ENCODE results near the gene PLOD2. TPM values are rescaled to one million over a fixed set of nuclear protein-coding genes. Genes with fewer than 3 reads are reported as not detected.

The PLOD2 gene
- total RNA-seq, 1 experiment from 2014 or later: 24.2 TPM

- no peak overlapping the region for H3K4me3 ChIP-seq (ENCODE audit: insufficient read depth, low read depth, low read length)
- no peaks in the 10 kb centered on the region for H3K36me3 ChIP-seq (replicated peaks; ENCODE audit: control insufficient read depth, insufficient read depth, low read length)
- DNase-seq: no peak
- no peaks in the 10 kb centered on the region for H3K27me3 ChIP-seq (ENCODE audit: control insufficient read depth, insufficient read depth, low read length)
Observed at GRCh38 chr3:146111337-146111736, 49.6 kb downstream of the PLOD2 start.

- Histone ChIP-seq H3K36me3 (replicated peaks; ENCODE audit: control insufficient read depth, insufficient read depth, low read length) (no peaks in the 10 kb centered on the region), H3K4me3 (ENCODE audit: insufficient read depth, low read depth, low read length) (no peak overlapping the region), H3K27me3 (ENCODE audit: control insufficient read depth, insufficient read depth, low read length) (no peaks in the 10 kb centered on the region)
- no peak for DNase-seq
Observed at GRCh38 chr3:146110161-146110560, 50.8 kb downstream of the PLOD2 start.

- no peaks in the 10 kb centered on the region for H3K27me3 ChIP-seq (ENCODE audit: control insufficient read depth, insufficient read depth, low read length)
- no peak for DNase-seq
- no peaks in the 10 kb centered on the region for H3K36me3 ChIP-seq (replicated peaks; ENCODE audit: control insufficient read depth, insufficient read depth, low read length)
- no peak overlapping the region for H3K4me3 ChIP-seq (ENCODE audit: insufficient read depth, low read depth, low read length)
Observed at GRCh38 chr3:146106986-146107385, 54.0 kb downstream of the PLOD2 start.

GRCh38 chr3:146104068-146104467, 56.9 kb downstream of the PLOD2 start:
- no peak for DNase-seq
- H3K4me3 ChIP-seq (ENCODE audit: insufficient read depth, low read depth, low read length): no peak overlapping the region

GRCh38 chr3:146102885-146103284, 58.1 kb downstream of the PLOD2 start:
- Histone ChIP-seq H3K27me3 (ENCODE audit: control insufficient read depth, insufficient read depth, low read length) (no peaks in the 10 kb centered on the region), H3K4me3 (ENCODE audit: insufficient read depth, low read depth, low read length) (no peak overlapping the region), H3K36me3 (replicated peaks; ENCODE audit: control insufficient read depth, insufficient read depth, low read length) (no peaks in the 10 kb centered on the region)
- no peak for DNase-seq

More at GRCh38 chr3:146104068-146104467, 56.9 kb downstream of the PLOD2 start:
- Histone ChIP-seq H3K27me3 (ENCODE audit: control insufficient read depth, insufficient read depth, low read length) (no peaks in the 10 kb centered on the region), H3K36me3 (replicated peaks; ENCODE audit: control insufficient read depth, insufficient read depth, low read length) (no peaks in the 10 kb centered on the region)

- DNase-seq: no peak
- Histone ChIP-seq H3K36me3 (replicated peaks; ENCODE audit: control insufficient read depth, insufficient read depth, low read length) (no peaks in the 10 kb centered on the region), H3K4me3 (ENCODE audit: insufficient read depth, low read depth, low read length) (no peak overlapping the region), H3K27me3 (ENCODE audit: control insufficient read depth, insufficient read depth, low read length) (no peaks in the 10 kb centered on the region)
Observed at GRCh38 chr3:146101538-146101937, 59.4 kb downstream of the PLOD2 start.

- no peak for DNase-seq
- no peaks in the 10 kb centered on the region for H3K27me3 ChIP-seq (ENCODE audit: control insufficient read depth, insufficient read depth, low read length)
Observed at GRCh38 chr3:146100825-146101444, 60.0 kb downstream of the PLOD2 start.

GRCh38 chr3:146100180-146100579, 60.8 kb downstream of the PLOD2 start:
- DNase-seq: no peak
- no peaks in the 10 kb centered on the region for H3K27me3 ChIP-seq (ENCODE audit: control insufficient read depth, insufficient read depth, low read length)
- no peaks in the 10 kb centered on the region for H3K36me3 ChIP-seq (replicated peaks; ENCODE audit: control insufficient read depth, insufficient read depth, low read length)
- H3K4me3 ChIP-seq (ENCODE audit: insufficient read depth, low read depth, low read length): no peak overlapping the region

More at GRCh38 chr3:146100825-146101444, 60.0 kb downstream of the PLOD2 start:
- Histone ChIP-seq H3K4me3 (ENCODE audit: insufficient read depth, low read depth, low read length) (no peak overlapping the region), H3K36me3 (replicated peaks; ENCODE audit: control insufficient read depth, insufficient read depth, low read length) (no peaks in the 10 kb centered on the region)

GRCh38 chr3:146099316-146099715, 61.7 kb downstream of the PLOD2 start:
- Histone ChIP-seq H3K27me3 (ENCODE audit: control insufficient read depth, insufficient read depth, low read length) (no peaks in the 10 kb centered on the region), H3K4me3 (ENCODE audit: insufficient read depth, low read depth, low read length) (no peak overlapping the region), H3K36me3 (replicated peaks; ENCODE audit: control insufficient read depth, insufficient read depth, low read length) (no peaks in the 10 kb centered on the region)
- DNase-seq: no peak

GRCh38 chr3:146093896-146094295, 67.1 kb downstream of the PLOD2 start:
- Histone ChIP-seq H3K4me3 (ENCODE audit: insufficient read depth, low read depth, low read length) (no peak overlapping the region), H3K36me3 (replicated peaks; ENCODE audit: control insufficient read depth, insufficient read depth, low read length) (no peaks in the 10 kb centered on the region), H3K27me3 (ENCODE audit: control insufficient read depth, insufficient read depth, low read length) (no peaks in the 10 kb centered on the region)
- no peak for DNase-seq

- no peaks in the 10 kb centered on the region for H3K27me3 ChIP-seq (ENCODE audit: control insufficient read depth, insufficient read depth, low read length)
- H3K4me3 ChIP-seq (ENCODE audit: insufficient read depth, low read depth, low read length): no peak overlapping the region
- DNase-seq: no peak
- H3K36me3 ChIP-seq (replicated peaks; ENCODE audit: control insufficient read depth, insufficient read depth, low read length): no peaks in the 10 kb centered on the region
Observed at GRCh38 chr3:146092230-146092629, 68.8 kb downstream of the PLOD2 start.

- no peak overlapping the region for H3K4me3 ChIP-seq (ENCODE audit: insufficient read depth, low read depth, low read length)
- DNase-seq: no peak
- H3K27me3 ChIP-seq (ENCODE audit: control insufficient read depth, insufficient read depth, low read length): no peaks in the 10 kb centered on the region
- no peaks in the 10 kb centered on the region for H3K36me3 ChIP-seq (replicated peaks; ENCODE audit: control insufficient read depth, insufficient read depth, low read length)
Observed at GRCh38 chr3:146091397-146091796, 69.6 kb downstream of the PLOD2 start.

- Histone ChIP-seq H3K27me3 (ENCODE audit: control insufficient read depth, insufficient read depth, low read length) (no peaks in the 10 kb centered on the region), H3K4me3 (ENCODE audit: insufficient read depth, low read depth, low read length) (no peak overlapping the region), H3K36me3 (replicated peaks; ENCODE audit: control insufficient read depth, insufficient read depth, low read length) (no peaks in the 10 kb centered on the region)
- DNase-seq: no peak
Observed at GRCh38 chr3:146090521-146090920, 70.5 kb downstream of the PLOD2 start.

GRCh38 chr3:146088840-146089239, 72.1 kb downstream of the PLOD2 start:
- no peaks in the 10 kb centered on the region for H3K27me3 ChIP-seq (ENCODE audit: control insufficient read depth, insufficient read depth, low read length)
- no peaks in the 10 kb centered on the region for H3K36me3 ChIP-seq (replicated peaks; ENCODE audit: control insufficient read depth, insufficient read depth, low read length)

GRCh38 chr3:146087116-146087515, 73.9 kb downstream of the PLOD2 start:
- Histone ChIP-seq H3K4me3 (ENCODE audit: insufficient read depth, low read depth, low read length) (no peak overlapping the region), H3K36me3 (replicated peaks; ENCODE audit: control insufficient read depth, insufficient read depth, low read length) (no peaks in the 10 kb centered on the region), H3K27me3 (ENCODE audit: control insufficient read depth, insufficient read depth, low read length) (no peaks in the 10 kb centered on the region)
- DNase-seq: no peak

More at GRCh38 chr3:146088840-146089239, 72.1 kb downstream of the PLOD2 start:
- no peak for DNase-seq
- no peak overlapping the region for H3K4me3 ChIP-seq (ENCODE audit: insufficient read depth, low read depth, low read length)

GRCh38 chr3:146086211-146086610, 74.8 kb downstream of the PLOD2 start:
- no peak for DNase-seq
- H3K4me3 ChIP-seq (ENCODE audit: insufficient read depth, low read depth, low read length): no peak overlapping the region

More at GRCh38 chr3:146086211-146086610, 74.8 kb downstream of the PLOD2 start:
- Histone ChIP-seq H3K27me3 (ENCODE audit: control insufficient read depth, insufficient read depth, low read length) (no peaks in the 10 kb centered on the region), H3K36me3 (replicated peaks; ENCODE audit: control insufficient read depth, insufficient read depth, low read length) (no peaks in the 10 kb centered on the region; the same call in 1 of the 2 replicates)
